Breast epithelium (tissue), 3 donors: ENCODE results near the gene CTNS.

Experiments used
- CTCF ChIP-seq, 3 donors: fragments of 450-650 bp; IDR thresholded peaks; one replicate each; pipeline ENCODE4 v1.5.1; 2016 to 2017; ENCODE audit warnings: antibody characterized with exemption in 3 of 3, mild to moderate bottlenecking in 3 of 3, moderate library complexity in 3 of 3
- POLR2A ChIP-seq: fragments of 450-650 bp; IDR thresholded peaks from one replicate; pipeline ENCODE4 v1.6.1; 2016; ENCODE audit warnings: antibody characterized with exemption, mild to moderate bottlenecking, moderate library complexity
- POLR2AphosphoS5 ChIP-seq, 3 donors: sonication (generic); formaldehyde crosslinking; IDR thresholded peaks; one replicate each; pipeline ENCODE4 v1.6.1; 2017; ENCODE audit warnings: antibody characterized with exemption in 3 of 3

- TF ChIP-seq CTCF (IDR thresholded peaks at IDR 0.05) (no peak), POLR2AphosphoS5 (IDR thresholded peaks at IDR 0.05) (no peak), POLR2A (no peak)
These were observed 58.7 kb downstream of the CTNS start for GRCh38 chr17:3695129-3695722.
